ENCODE data around the gene IFITM10. TPM values are rescaled to one million over a fixed set of nuclear protein-coding genes. Genes with fewer than 3 reads are reported as not detected.

Gene IFITM10
- total RNA-seq, 1 donor from 2014 or later: 1.1 TPM

DNA sequence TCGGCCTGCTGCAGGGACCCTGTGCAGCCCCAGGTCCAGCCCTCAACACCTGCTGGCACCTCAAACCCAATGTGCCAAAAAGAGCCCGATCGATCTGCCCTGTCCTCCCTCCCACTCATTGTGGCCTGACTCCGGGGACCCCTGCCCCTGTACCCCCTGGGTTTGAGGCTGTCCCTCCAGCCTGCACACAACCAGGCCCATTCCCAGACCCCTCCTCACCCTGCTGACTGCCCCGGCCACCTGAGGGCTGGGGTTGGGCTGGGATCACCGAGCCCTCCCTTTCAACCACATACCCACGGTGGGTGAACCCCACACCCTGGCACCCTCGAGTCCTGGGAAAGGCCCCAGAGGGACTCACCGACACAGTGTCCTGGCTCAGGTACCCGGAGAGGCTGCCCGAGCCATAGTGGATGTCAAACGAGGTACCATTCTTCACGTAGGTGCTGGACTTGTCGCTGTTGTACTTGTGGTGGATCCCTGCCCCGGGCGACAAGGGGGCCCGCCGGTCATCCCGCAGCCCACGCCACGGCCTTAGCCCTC lies 8.3 kb upstream of the IFITM10 start:
- TF ChIP-seq, protein P1, sequence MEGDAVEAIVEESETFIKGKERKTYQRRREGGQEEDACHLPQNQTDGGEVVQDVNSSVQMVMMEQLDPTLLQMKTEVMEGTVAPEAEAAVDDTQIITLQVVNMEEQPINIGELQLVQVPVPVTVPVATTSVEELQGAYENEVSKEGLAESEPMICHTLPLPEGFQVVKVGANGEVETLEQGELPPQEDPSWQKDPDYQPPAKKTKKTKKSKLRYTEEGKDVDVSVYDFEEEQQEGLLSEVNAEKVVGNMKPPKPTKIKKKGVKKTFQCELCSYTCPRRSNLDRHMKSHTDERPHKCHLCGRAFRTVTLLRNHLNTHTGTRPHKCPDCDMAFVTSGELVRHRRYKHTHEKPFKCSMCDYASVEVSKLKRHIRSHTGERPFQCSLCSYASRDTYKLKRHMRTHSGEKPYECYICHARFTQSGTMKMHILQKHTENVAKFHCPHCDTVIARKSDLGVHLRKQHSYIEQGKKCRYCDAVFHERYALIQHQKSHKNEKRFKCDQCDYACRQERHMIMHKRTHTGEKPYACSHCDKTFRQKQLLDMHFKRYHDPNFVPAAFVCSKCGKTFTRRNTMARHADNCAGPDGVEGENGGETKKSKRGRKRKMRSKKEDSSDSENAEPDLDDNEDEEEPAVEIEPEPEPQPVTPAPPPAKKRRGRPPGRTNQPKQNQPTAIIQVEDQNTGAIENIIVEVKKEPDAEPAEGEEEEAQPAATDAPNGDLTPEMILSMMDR (IDR thresholded peaks at IDR 0.05; ENCODE audit: insufficient read depth, low read length, poor library complexity, severe bottlenecking): no peak
- no peak for DNase-seq (ENCODE audit: low read depth)
- Histone ChIP-seq H3K27me3 (ENCODE audit: control insufficient read depth, insufficient read depth, low read length) (no peaks in the 10 kb centered on the region), H3K36me3 (ENCODE audit: control insufficient read depth, insufficient read depth, low read length) (peaks cover 1% of the 10 kb centered on the region), H3K4me3 (ENCODE audit: low read depth, low read length) (no peak overlapping the region)

DNA sequence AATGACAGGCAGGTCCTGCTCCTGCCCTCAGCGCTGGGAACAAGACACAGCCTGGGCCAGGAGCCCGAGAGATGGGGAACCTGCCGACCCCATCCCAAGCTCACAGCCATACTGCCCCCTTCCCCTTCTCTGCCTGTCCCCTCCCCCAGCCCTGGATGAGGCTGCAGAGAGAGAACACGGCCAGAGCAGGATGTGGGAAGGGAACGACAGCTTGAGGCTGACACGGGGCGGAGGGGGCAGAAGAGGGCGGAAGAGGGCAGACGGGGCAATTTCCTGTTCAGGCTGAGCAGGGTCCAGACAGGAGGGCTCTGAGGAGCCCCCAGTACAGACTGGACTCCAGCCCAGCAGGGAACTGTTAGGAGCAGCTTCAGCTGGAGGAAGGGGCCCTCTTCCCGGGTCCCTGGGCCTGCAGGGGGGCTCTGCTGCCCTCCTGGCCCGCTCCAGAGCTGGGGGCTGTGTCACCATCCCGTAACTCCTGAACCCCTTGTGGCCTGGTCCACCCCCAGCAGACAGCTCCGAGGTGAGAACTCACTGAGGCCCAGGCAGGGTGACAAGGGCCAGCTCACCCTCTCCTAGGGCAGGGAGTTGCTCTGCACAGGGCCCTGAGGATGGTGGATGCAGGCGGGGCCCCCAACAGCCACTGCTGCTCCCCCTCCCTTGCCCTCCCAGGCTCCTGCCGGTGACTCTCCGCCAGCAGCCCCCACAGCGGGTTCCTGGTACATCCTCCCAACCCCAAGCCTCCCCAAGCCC lies 7.6 kb upstream of the IFITM10 start:
- H3K36me3 ChIP-seq (ENCODE audit: control insufficient read depth, insufficient read depth, low read length): peaks cover 1% of the 10 kb centered on the region
- no peaks in the 10 kb centered on the region for H3K27me3 ChIP-seq (ENCODE audit: control insufficient read depth, insufficient read depth, low read length)
- H3K4me3 ChIP-seq (ENCODE audit: low read depth, low read length): no peak overlapping the region
- no peak for DNase-seq (ENCODE audit: low read depth)
- TF ChIP-seq, protein P1 (IDR thresholded peaks at IDR 0.05; ENCODE audit: insufficient read depth, low read length, poor library complexity, severe bottlenecking): no peak

DNA sequence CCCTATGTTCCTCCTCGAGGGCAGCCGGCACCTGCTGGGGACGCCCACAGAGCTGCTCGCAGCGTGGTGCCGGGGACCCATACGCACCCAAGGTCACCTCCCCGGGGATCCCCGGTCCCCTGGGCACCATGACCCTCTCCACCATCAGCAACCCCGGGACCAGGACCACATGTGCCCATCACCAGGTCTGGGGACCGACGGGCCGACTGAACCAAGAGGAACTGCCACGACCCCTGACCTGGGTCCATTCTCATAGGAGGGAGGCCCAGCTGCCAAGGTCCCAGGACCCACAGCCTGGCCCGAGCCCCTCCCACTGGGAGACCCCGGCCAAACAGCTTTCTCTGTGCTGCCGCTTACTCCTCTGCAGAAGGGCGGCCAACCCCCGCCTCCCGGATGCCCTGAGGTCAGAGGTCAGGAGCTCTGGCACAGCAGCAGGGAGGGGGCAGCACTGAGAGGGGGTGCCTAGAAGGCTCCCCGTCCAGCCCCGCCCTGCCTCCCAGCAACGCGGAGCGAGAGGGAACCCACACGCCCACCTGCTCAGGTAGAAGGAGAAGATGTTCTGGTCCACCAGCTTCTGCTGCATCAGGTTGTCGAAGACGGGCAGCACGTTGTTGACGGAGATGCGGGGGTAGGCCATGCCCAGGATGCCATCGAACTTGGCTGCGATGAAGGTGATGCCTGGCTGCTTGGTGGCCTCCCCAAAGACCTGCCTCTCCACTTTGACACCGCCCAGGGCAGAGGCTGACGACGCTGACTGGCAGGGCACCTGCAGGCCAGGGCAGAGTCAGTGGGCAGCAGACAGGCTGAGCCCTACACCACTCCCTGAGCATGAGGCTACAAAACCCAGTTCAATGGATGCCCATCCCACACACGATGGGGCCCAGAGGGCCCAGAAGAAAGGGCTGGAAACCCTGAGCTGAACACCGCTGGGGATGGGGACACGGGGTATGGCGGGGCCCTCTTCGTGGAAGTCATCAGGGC lies 6.7 kb upstream of the IFITM10 start:
- TF ChIP-seq, protein P1 (IDR thresholded peaks at IDR 0.05; ENCODE audit: insufficient read depth, low read length, poor library complexity, severe bottlenecking): no peak

DNA sequence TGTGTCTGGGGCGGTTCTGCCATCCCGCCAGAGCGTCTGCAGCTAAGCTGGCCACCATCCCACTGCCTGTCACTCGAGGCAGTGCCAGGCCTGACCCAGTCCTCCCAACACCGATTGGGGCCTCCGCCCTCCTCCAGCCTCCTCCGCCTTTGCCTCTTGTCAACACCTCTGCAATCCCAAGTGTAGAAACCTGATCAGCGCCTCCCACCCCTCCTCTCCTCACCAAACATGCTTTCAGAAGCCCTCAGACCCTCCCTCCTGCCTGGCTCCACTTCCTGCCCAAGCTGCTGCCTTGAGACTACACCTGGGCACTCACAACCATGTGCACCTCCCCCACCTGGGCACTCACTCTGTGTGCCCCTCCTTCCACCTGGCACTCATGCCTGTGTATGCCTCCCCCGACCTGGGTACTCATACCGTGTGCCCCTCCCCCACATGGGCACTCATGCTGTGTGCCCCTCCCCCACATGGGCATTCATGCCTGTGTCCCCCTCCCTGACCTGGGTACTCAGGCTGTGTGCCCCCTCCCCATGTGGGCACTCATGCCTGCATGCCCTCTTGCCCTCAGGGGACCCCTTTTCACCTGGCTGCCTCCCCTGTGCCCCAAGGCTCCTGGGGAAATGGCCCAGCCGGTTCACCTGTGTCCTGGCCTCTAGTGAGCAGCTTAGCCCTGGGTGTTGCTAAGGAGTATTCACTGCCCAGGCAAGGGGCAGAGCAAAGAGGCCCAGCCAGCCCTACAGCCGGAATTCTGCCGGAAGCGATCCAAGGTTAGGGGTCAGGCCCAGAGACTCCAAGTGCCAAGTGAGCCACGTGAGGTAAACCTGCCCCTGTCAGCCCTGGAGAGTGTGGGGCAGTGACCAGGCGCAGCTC lies 5.5 kb upstream of the IFITM10 start:
- no peak overlapping the region for H3K4me3 ChIP-seq (ENCODE audit: low read depth, low read length)
- no peaks in the 10 kb centered on the region for H3K27me3 ChIP-seq (ENCODE audit: control insufficient read depth, insufficient read depth, low read length)
- TF ChIP-seq, protein P1 (IDR thresholded peaks at IDR 0.05; ENCODE audit: insufficient read depth, low read length, poor library complexity, severe bottlenecking): no peak
- H3K36me3 ChIP-seq (ENCODE audit: control insufficient read depth, insufficient read depth, low read length): peaks cover 1% of the 10 kb centered on the region
- DNase-seq (ENCODE audit: low read depth): no peak

More for the DNA sequence above, 6.7 kb upstream of the IFITM10 start:
- Histone ChIP-seq H3K27me3 (ENCODE audit: control insufficient read depth, insufficient read depth, low read length) (no peaks in the 10 kb centered on the region), H3K36me3 (ENCODE audit: control insufficient read depth, insufficient read depth, low read length) (peaks cover 1% of the 10 kb centered on the region), H3K4me3 (ENCODE audit: low read depth, low read length) (no peak overlapping the region)
- no peak for DNase-seq (ENCODE audit: low read depth)

DNA sequence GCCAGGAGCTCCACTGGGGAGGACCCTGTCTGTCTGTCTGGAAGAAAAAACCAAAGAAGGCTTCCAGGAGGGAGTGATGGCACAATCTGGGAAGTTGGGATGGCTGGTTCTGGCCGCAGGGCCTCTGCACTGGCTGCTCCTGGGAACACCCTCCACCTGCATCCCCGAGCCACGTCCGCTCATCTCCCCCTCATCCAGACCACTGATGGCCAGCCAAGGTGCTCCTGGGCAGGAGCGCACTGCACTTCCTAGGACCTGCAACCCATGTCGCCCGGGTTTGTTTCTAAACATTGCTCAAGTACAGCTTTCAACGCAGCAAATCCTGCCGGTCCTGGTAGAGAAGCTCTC lies 4.9 kb upstream of the IFITM10 start:
- no peak for DNase-seq (ENCODE audit: low read depth)
- no peaks in the 10 kb centered on the region for H3K27me3 ChIP-seq (ENCODE audit: control insufficient read depth, insufficient read depth, low read length)
- no peak overlapping the region for H3K4me3 ChIP-seq (ENCODE audit: low read depth, low read length)
- H3K36me3 ChIP-seq (ENCODE audit: control insufficient read depth, insufficient read depth, low read length): peaks cover 1% of the 10 kb centered on the region
- TF ChIP-seq, protein P1 (IDR thresholded peaks at IDR 0.05; ENCODE audit: insufficient read depth, low read length, poor library complexity, severe bottlenecking): no peak
